H1 (cell line): ENCODE results near the gene SYT2. TPM values are rescaled to one million over a fixed set of nuclear protein-coding genes. Genes with fewer than 3 reads are reported as not detected.

Experiments used
- CTCF ChIA-PET: fragments of 300-600 bp; sonication (Branson Sonifier 250); formaldehyde crosslinking; loops from one replicate; lab custom pipeline; 2021; ENCODE audit not compliant: partially characterized antibody; lab: Charles Lee
- POLR2A ChIA-PET: fragments of 300-600 bp; sonication (Branson Sonifier 250); formaldehyde crosslinking; loops from one replicate; lab custom pipeline; 2021; ENCODE audit warnings: inconsistent platforms; ENCODE audit not compliant: partially characterized antibody; lab: Charles Lee
- DNase-seq, 2 experiments: peaks; one replicate each; pipeline versions ENCODE4 v3.0.0 to v3.0.0-alpha.2; 2010 to 2022; ENCODE audit warnings: low spot score in 2 of 2, low read depth in 1 of 2, mixed read lengths in 1 of 2
- FAIRE-seq: peaks from 2 replicates; lab custom pipeline; 2011; peaks lifted over from hg19 to GRCh38; lab: Jason Lieb, UNC
- H2AFZ ChIP-seq: 2 replicates; pipeline ENCODE4 v1.8.1; 2012; ENCODE audit warnings: low read length, inconsistent platforms
- H2AK5ac ChIP-seq: 2 replicates; pipeline ENCODE4 v1.6.1; 2013; ENCODE audit warnings: low read depth, low read length
- H2BK120ac ChIP-seq: replicated peaks from 2 replicates; pipeline ENCODE3; 2013; ENCODE audit warnings: low read depth, low read length, inconsistent platforms
- H2BK12ac ChIP-seq: 2 replicates; pipeline ENCODE4 v1.6.1; 2013; ENCODE audit warnings: low read depth, low read length
- H2BK15ac ChIP-seq: 2 replicates; pipeline ENCODE4 v1.6.1; 2013; ENCODE audit warnings: low read length
- H2BK20ac ChIP-seq: 2 replicates; pipeline ENCODE4 v1.6.1; 2013; ENCODE audit warnings: low read length
- H2BK5ac ChIP-seq: 2 replicates; pipeline ENCODE4 v1.6.1; 2013; ENCODE audit warnings: low read depth, low read length
- H3K14ac ChIP-seq: 2 replicates; pipeline ENCODE4 v1.6.1; 2013; ENCODE audit warnings: inconsistent platforms; ENCODE audit not compliant: insufficient read length
- H3K18ac ChIP-seq: 2 replicates; pipeline ENCODE4 v1.6.1; 2013; ENCODE audit warnings: low read length; ENCODE audit errors: extremely low read depth
- H3K23ac ChIP-seq: 2 replicates; pipeline ENCODE4 v1.6.1; 2013; ENCODE audit warnings: inconsistent platforms; ENCODE audit not compliant: insufficient read length
- H3K23me2 ChIP-seq: 2 replicates; pipeline ENCODE4 v1.6.1; 2013; ENCODE audit warnings: low read depth, low read length
- H3K27ac ChIP-seq: 2 replicates; pipeline ENCODE4 v1.6.1; 2011; ENCODE audit warnings: low read depth, low read length, inconsistent platforms
- H3K27me3 ChIP-seq, 4 experiments: replicated peaks in 1 of 4; 1 replicate in 1 of 4; 2 replicates in 3 of 4; pipeline versions ENCODE4 v1.6.1 to v1.8.1; 2011 to 2013; ENCODE audit warnings: low read length in 3 of 4, mild to moderate bottlenecking in 3 of 4, inconsistent platforms in 2 of 4, mixed read lengths in 2 of 4, moderate library complexity in 1 of 4; ENCODE audit not compliant: control insufficient read depth in 3 of 4, insufficient read depth in 3 of 4; ENCODE audit errors: extremely low read depth in 1 of 4
- H3K36me3 ChIP-seq, 4 experiments: 2 replicates each; pipeline versions ENCODE4 v1.6.1 to v1.8.1; 2011 to 2013; ENCODE audit warnings: mild to moderate bottlenecking in 4 of 4, low read length in 3 of 4, moderate library complexity in 2 of 4, control low read depth in 1 of 4, inconsistent platforms in 1 of 4; ENCODE audit not compliant: insufficient read depth in 4 of 4, control insufficient read depth in 2 of 4
- H3K4ac ChIP-seq: replicated peaks from 2 replicates; pipeline ENCODE3; 2013; ENCODE audit warnings: low read length, low read depth, mixed read lengths, inconsistent platforms; ENCODE audit not compliant: insufficient read length
- H3K4me1 ChIP-seq, 4 experiments: replicated peaks in 1 of 4; 1 replicate in 1 of 4; 2 replicates in 3 of 4; pipeline versions ENCODE4 v1.6.1 to v1.8.1; 2011 to 2013; ENCODE audit warnings: low read length in 3 of 4, inconsistent platforms in 2 of 4, mixed read lengths in 1 of 4; ENCODE audit not compliant: insufficient read depth in 4 of 4, control insufficient read depth in 3 of 4
- H3K4me2 ChIP-seq, 2 experiments: 2 replicates each; pipeline versions ENCODE4 v1.6.1 to v1.8.1; 2011 to 2013; ENCODE audit warnings: low read depth in 2 of 2, low read length in 2 of 2, control low read depth in 1 of 2, inconsistent platforms in 1 of 2, mild to moderate bottlenecking in 1 of 2; ENCODE audit not compliant: insufficient read depth in 1 of 2
- H3K4me3 ChIP-seq, 4 experiments: fragments of 200-600, 300-600 bp in 1 of 4; sonication (generic), shearing (Covaris generic), sonication (Bioruptor Twin) in 1 of 4; 2 replicates each; pipeline versions ENCODE4 v1.5.1 to v1.8.1; 2011 to 2016; ENCODE audit warnings: low read length in 4 of 4, low read depth in 3 of 4, control low read depth in 2 of 4, inconsistent platforms in 2 of 4, mild to moderate bottlenecking in 2 of 4, mixed read lengths in 1 of 4, moderate library complexity in 1 of 4; ENCODE audit not compliant: insufficient read depth in 2 of 4; ENCODE audit errors: extremely low read depth in 1 of 4
- H3K56ac ChIP-seq: replicated peaks from 2 replicates; pipeline ENCODE3; 2013; ENCODE audit warnings: low read depth, mild to moderate bottlenecking, mixed read lengths, low read length, inconsistent platforms; ENCODE audit not compliant: insufficient read length
- H3K79me1 ChIP-seq: 2 replicates; pipeline ENCODE4 v1.6.1; 2013; ENCODE audit warnings: low read depth, low read length, control low read depth
- H3K79me2 ChIP-seq, 2 experiments: 2 replicates each; pipeline versions ENCODE4 v1.6.1 to v1.8.1; 2012 to 2013; ENCODE audit warnings: low read length in 2 of 2, mild to moderate bottlenecking in 2 of 2, inconsistent platforms in 1 of 2; ENCODE audit not compliant: insufficient read depth in 2 of 2, control insufficient read depth in 1 of 2
- H3K9ac ChIP-seq, 4 experiments: replicated peaks in 1 of 4; 1 replicate in 1 of 4; 2 replicates in 3 of 4; pipeline versions ENCODE4 v1.6.1 to v1.8.1; 2011 to 2013; ENCODE audit warnings: low read depth in 3 of 4, low read length in 3 of 4, control low read depth in 2 of 4, mild to moderate bottlenecking in 2 of 4, moderate library complexity in 2 of 4, inconsistent platforms in 1 of 4; ENCODE audit errors: extremely low read depth in 1 of 4
- H3K9me3 ChIP-seq, 2 experiments: 2 replicates each; pipeline versions ENCODE4 v1.6.1 to v1.8.1; 2012 to 2013; ENCODE audit warnings: mild to moderate bottlenecking in 2 of 2, moderate library complexity in 2 of 2, control low read depth in 1 of 2, inconsistent platforms in 1 of 2, low read depth in 1 of 2, low read length in 1 of 2, mixed read lengths in 1 of 2; ENCODE audit not compliant: insufficient read depth in 2 of 2
- H4K20me1 ChIP-seq, 2 experiments: replicated peaks in 1 of 2; 2 replicates each; pipeline versions ENCODE3 to v1.8.1; 2011 to 2013; ENCODE audit warnings: inconsistent platforms in 2 of 2, low read length in 2 of 2, mild to moderate bottlenecking in 1 of 2; ENCODE audit not compliant: insufficient read depth in 2 of 2, control insufficient read depth in 1 of 2
- H4K5ac ChIP-seq: 2 replicates; pipeline ENCODE4 v1.6.1; 2013; ENCODE audit warnings: low read length, low read depth, mixed read lengths, inconsistent platforms; ENCODE audit not compliant: insufficient read length
- H4K8ac ChIP-seq: 2 replicates; pipeline ENCODE4 v1.8.0; 2013; ENCODE audit warnings: mild to moderate bottlenecking, moderate library complexity, low read length, inconsistent platforms; ENCODE audit not compliant: insufficient read depth; ENCODE audit errors: extremely low read depth
- H4K91ac ChIP-seq: replicated peaks from 2 replicates; pipeline ENCODE3; 2013; ENCODE audit warnings: low read length, mixed read lengths, inconsistent platforms; ENCODE audit not compliant: insufficient read length
- BRCA1 ChIP-seq: IDR thresholded peaks from 2 replicates; pipeline ENCODE4 v1.6.1; 2012; ENCODE audit warnings: low read depth, low read length, improper control_type of control experiment
- CBX8 ChIP-seq: fragments of 300-800, 300-1000 bp; sonication (generic); IDR thresholded peaks from 2 replicates; pipeline ENCODE4 v1.7.1; 2016; ENCODE audit warnings: low read depth, low read length, borderline replicate concordance
- EP300 ChIP-seq, 2 experiments: IDR thresholded peaks; 1 replicate in 1 of 2; 2 replicates in 1 of 2; pipeline ENCODE4 v1.6.1; 2011 to 2012; ENCODE audit warnings: low read depth in 2 of 2, low read length in 2 of 2, mild to moderate bottlenecking in 2 of 2, borderline replicate concordance in 1 of 2, inconsistent platforms in 1 of 2, moderate library complexity in 1 of 2
- HDAC2 ChIP-seq, 2 experiments: fragments of 300-600 bp in 1 of 2; sonication (generic) in 1 of 2; IDR thresholded peaks; 2 replicates each; pipeline ENCODE4 v1.6.1; 2011 to 2012; ENCODE audit warnings: low read depth in 2 of 2, low read length in 2 of 2, mild to moderate bottlenecking in 2 of 2, moderate library complexity in 2 of 2, borderline replicate concordance in 1 of 2, inconsistent platforms in 1 of 2
- JUN ChIP-seq: IDR thresholded peaks from 2 replicates; pipeline ENCODE4 v1.6.1; 2011; ENCODE audit warnings: low read depth, mild to moderate bottlenecking, improper control_type of control experiment, low read length
- PHF8 ChIP-seq: fragments of 200-600 bp; sonication (generic); conservative IDR thresholded peaks from 2 replicates; pipeline ENCODE4 v1.7.1; 2012; ENCODE audit warnings: low read depth, mild to moderate bottlenecking, inconsistent platforms, low read length, moderate library complexity
- SIN3A ChIP-seq, 2 experiments: IDR thresholded peaks in 1 of 2; conservative IDR thresholded peaks in 1 of 2; 2 replicates each; pipeline ENCODE4 v1.6.1; 2011 to 2012; ENCODE audit warnings: low read length in 2 of 2, improper control_type of control experiment in 1 of 2, low read depth in 1 of 2, mild to moderate bottlenecking in 1 of 2
- SIRT6 ChIP-seq: IDR thresholded peaks from one replicate; pipeline ENCODE4 v1.7.1; 2012; ENCODE audit warnings: low read length, inconsistent platforms
- SP2 ChIP-seq: IDR thresholded peaks from 2 replicates; pipeline ENCODE4 v1.6.1; 2012; ENCODE audit warnings: mild to moderate bottlenecking, low read length, inconsistent platforms
- SUZ12 ChIP-seq: fragments of 200-600 bp; sonication (generic); IDR thresholded peaks from 2 replicates; pipeline ENCODE4 v1.6.1; 2012; ENCODE audit warnings: mild to moderate bottlenecking, inconsistent platforms, low read length, moderate library complexity, mixed read lengths
- TCF12 ChIP-seq: IDR thresholded peaks from 2 replicates; pipeline ENCODE4 v1.6.1; 2011; ENCODE audit warnings: low read depth, mild to moderate bottlenecking, low read length
- WGBS, 2 experiments: shearing (Covaris generic) in 1 of 2; methylation state at CpG; one replicate each; pipeline versions ENCODE4 v1.1.6 to v1.1.7; 2013 to 2015; ENCODE audit warnings: low lambda C conversion rate in 2 of 2, mixed read lengths in 2 of 2, inconsistent platforms in 1 of 2, low coverage in 1 of 2, missing lambda C conversion rate in 1 of 2; ENCODE audit not compliant: insufficient replicate concordance in 2 of 2, insufficient coverage in 1 of 2, insufficient read length in 1 of 2; ENCODE audit errors: extremely low coverage in 1 of 2, missing lambda C conversion rate in 1 of 2; 5-methylcytosine and 5-hydroxymethylcytosine counted together
- polyA plus RNA-seq, 7 experiments: library from polyadenylated mRNA; depleted of rRNA in 3 of 7; stranded (reverse) in 5 of 7; unstranded in 2 of 7; fragments of >200 nt in 5 of 7; fragments of 200-250 nt in 2 of 7; gene quantifications; 1 replicate in 5 of 7; 2 replicates in 1 of 7; 4 replicates in 1 of 7; pipeline versions ENCODE4 v1.2.1 to v1.2.3, GENCODE V29; 2011 to 2013; ENCODE audit warnings: missing spikeins in 2 of 7, mixed read lengths in 2 of 7
- total RNA-seq: library from RNA; stranded (reverse); fragmentation: NEBNext Ultra II Directional; extraction: Animal tissue kit (Norgen Biotek cat#: 25700); gene quantifications from 2 replicates; pipeline ENCODE4 v1.2.1, GENCODE V29; 2021

The SYT2 gene
- total and polyA plus RNA-seq, 2 of the 8 experiments (the other 6 are each of a cell fraction or from before 2014, with no cell fraction given), result 2.8 to 11.0 TPM

- no peak overlapping the region for H3K27ac ChIP-seq
- no peak for TF ChIP-seq SP2
- TF ChIP-seq HDAC2 (IDR thresholded peaks at IDR 0.05; ENCODE audit: borderline replicate concordance in 1 of 2, low read depth in 2 of 2, low read length in 2 of 2), result no peak
- no peak for TF ChIP-seq CBX8
- no peak for TF ChIP-seq EP300 (IDR thresholded peaks at IDR 0.05; ENCODE audit: borderline replicate concordance in 1 of 2, low read depth in 2 of 2, low read length in 2 of 2)
- no peak for TF ChIP-seq SUZ12
- no peak for TF ChIP-seq BRCA1
- TF ChIP-seq SIRT6, result no peak
- TF ChIP-seq PHF8, result no peak
- no peak for TF ChIP-seq TCF12
- TF ChIP-seq JUN, result no peak
- no peak for TF ChIP-seq SIN3A (conservative IDR thresholded peaks at IDR 0.05 in 1 of 2, IDR thresholded peaks at IDR 0.05 in 1 of 2; ENCODE audit: low read depth in 1 of 2, low read length in 2 of 2)
Observed at GRCh38 chr1:202584707-202585589, 125.3 kb downstream of the SYT2 start.

More at GRCh38 chr1:202584707-202585589, 125.3 kb downstream of the SYT2 start:
- Histone ChIP-seq H4K20me1 (no peaks in the 10 kb centered on the region), H3K23me2 (no peaks in the 10 kb centered on the region), H4K8ac (no peak overlapping the region), H2BK12ac (no peak overlapping the region), H2BK120ac (no peak overlapping the region), H3K36me3 (no peaks in the 10 kb centered on the region; a peak in 1 of 8 replicates), H3K4ac (no peak overlapping the region), H2BK20ac (no peak overlapping the region), H3K79me2 (no peaks in the 10 kb centered on the region), H3K14ac (no peak overlapping the region), H4K91ac (no peak overlapping the region), H2AK5ac (no peak overlapping the region), H2AFZ (no peak overlapping the region), H3K18ac (no peak overlapping the region), H3K23ac (no peak overlapping the region), H3K4me2 (no peak overlapping the region), H2BK5ac (no peak overlapping the region), H3K4me3 (no peak overlapping the region), H3K27me3 (no peaks in the 10 kb centered on the region; a peak in 1 of 7 replicates), H3K9me3 (no peaks in the 10 kb centered on the region), H3K79me1 (no peaks in the 10 kb centered on the region), H4K5ac (no peak overlapping the region), H3K4me1 (no peaks in the 10 kb centered on the region; a peak in 1 of 7 replicates), H2BK15ac (no peak overlapping the region), H3K9ac (no peak overlapping the region), H3K56ac (no peak overlapping the region)
- DNase-seq (no peak), FAIRE-seq (no peak)
- 85% methylated on average over 8 of the region's 8 CpGs; no CpG with 5 or more reads in 1 of the 2 experiments for WGBS, 2 experiments
- POLR2A ChIA-PET, result interaction anchor here (0.7 to 1.3 kb wide), 2 partner anchors 18 to 54 kb away, joined by 3 to 4 read pairs; no protein-coding TSS in a partner anchor
- CTCF ChIA-PET, result interaction anchor here (0.8 to 4.7 kb wide), 7 partner anchors 10 to 74 kb away, joined by 3 to 27 read pairs (median 8); no protein-coding TSS in a partner anchor
